WTC11 (cell line): ENCODE measurements around the gene KITLG. TPM values are rescaled to one million over a fixed set of nuclear protein-coding genes. Genes with fewer than 3 reads are reported as not detected.

ENCODE experiments used
- ATAC-seq: fragments of 200-7000 bp; cut with Tn5 transposase; 2 replicates; pipeline ENCODE4 v1.10.0; 2021; ENCODE audit warnings: mild to moderate bottlenecking, moderate library complexity
- CTCF ChIA-PET: fragments of 300-600 bp; sonication (Branson Sonifier 250); formaldehyde crosslinking; loops from one replicate; lab custom pipeline; 2021; ENCODE audit warnings: antibody characterized with exemption; lab: Charles Lee
- POLR2A ChIA-PET: fragments of 350-600 bp; sonication (Branson Sonifier 250); formaldehyde crosslinking; loops from one replicate; lab custom pipeline; 2021; ENCODE audit warnings: antibody characterized with exemption; lab: Charles Lee
- DNase-seq: peaks from one replicate; pipeline ENCODE4 v3.0.0; 2021; ENCODE audit warnings: low spot score
- H3K27ac Mint-ChIP-seq: 2 replicates; pipeline ENCODE4 v1.8.0; 2021; ENCODE audit warnings: mixed read lengths
- H3K27me3 Mint-ChIP-seq: 2 replicates; pipeline ENCODE4 v1.8.0; 2021; ENCODE audit warnings: low read depth, mild to moderate bottlenecking, moderate library complexity, mixed read lengths
- H3K36me3 Mint-ChIP-seq: 2 replicates; pipeline ENCODE4 v1.8.0; 2021; ENCODE audit warnings: mixed read lengths
- H3K4me1 Mint-ChIP-seq: 2 replicates; pipeline ENCODE4 v1.8.0; 2022; ENCODE audit warnings: mixed read lengths
- H3K4me3 Mint-ChIP-seq: 2 replicates; pipeline ENCODE4 v1.8.0; 2021; ENCODE audit warnings: mild to moderate bottlenecking, moderate library complexity, mixed read lengths
- H3K9me3 Mint-ChIP-seq: 2 replicates; pipeline ENCODE4 v1.8.0; 2021; ENCODE audit warnings: mixed read lengths
- ATF1 ChIP-seq: sonication (generic); formaldehyde crosslinking; IDR thresholded peaks from 2 replicates; pipeline ENCODE4 v1.8.1; 2023; ENCODE audit warnings: mild to moderate bottlenecking, moderate library complexity, missing genetic modification reagents
- ETV6 ChIP-seq: sonication (generic); formaldehyde crosslinking; IDR thresholded peaks from 2 replicates; pipeline ENCODE4 v1.8.1; 2022; ENCODE audit warnings: mild to moderate bottlenecking, missing genetic modification reagents
- FOXJ3 ChIP-seq: sonication (generic); formaldehyde crosslinking; IDR thresholded peaks from 2 replicates; pipeline ENCODE4 v1.9.0; 2021; ENCODE audit warnings: missing genetic modification reagents, mild to moderate bottlenecking, borderline replicate concordance
- FOXK1 ChIP-seq: sonication (generic); formaldehyde crosslinking; IDR thresholded peaks from 2 replicates; pipeline ENCODE4 v1.8.0; 2022; ENCODE audit warnings: mild to moderate bottlenecking, moderate library complexity, missing genetic modification reagents
- GTF2I ChIP-seq: fragments of 250-450 bp; sonication (Bioruptor Pico); conservative IDR thresholded peaks from 2 replicates; pipeline ENCODE4 v1.4.0; 2021; ENCODE audit warnings: mild to moderate bottlenecking
- JUN ChIP-seq: sonication (generic); formaldehyde crosslinking; IDR thresholded peaks from 2 replicates; pipeline ENCODE4 v1.8.0; 2023; ENCODE audit warnings: mild to moderate bottlenecking, missing genetic modification reagents
- KAT7 ChIP-seq: sonication (generic); formaldehyde crosslinking; IDR thresholded peaks from 2 replicates; pipeline ENCODE4 v1.8.1; 2023; ENCODE audit warnings: missing genetic modification reagents, mild to moderate bottlenecking, borderline replicate concordance
- MYBL2 ChIP-seq: sonication (generic); formaldehyde crosslinking; IDR thresholded peaks from 2 replicates; pipeline ENCODE4 v1.8.1; 2023; ENCODE audit warnings: mild to moderate bottlenecking, moderate library complexity, missing genetic modification reagents
- NR1H2 ChIP-seq: sonication (generic); formaldehyde crosslinking; IDR thresholded peaks from 2 replicates; pipeline ENCODE4 v1.9.0; 2021; ENCODE audit warnings: mild to moderate bottlenecking, moderate library complexity, missing genetic modification reagents
- PRRX2 ChIP-seq: fragments of 250-450 bp; sonication (Bioruptor Pico); IDR thresholded peaks from 2 replicates; pipeline ENCODE4 v1.8.0; 2021; ENCODE audit warnings: mild to moderate bottlenecking
- RORB ChIP-seq: fragments of 250-450 bp; sonication (Bioruptor Pico); IDR thresholded peaks from 2 replicates; pipeline ENCODE4 v1.9.0; 2021; ENCODE audit warnings: mild to moderate bottlenecking
- SOX15 ChIP-seq: fragments of 250-450 bp; sonication (Bioruptor Pico); IDR thresholded peaks from 2 replicates; pipeline ENCODE4 v1.9.0; 2021; ENCODE audit warnings: mild to moderate bottlenecking
- ZNF138 ChIP-seq: sonication (generic); formaldehyde crosslinking; conservative IDR thresholded peaks from 2 replicates; pipeline ENCODE4 v1.8.1; 2022; ENCODE audit warnings: mild to moderate bottlenecking, moderate library complexity, missing genetic modification reagents
- ZNF317 ChIP-seq: sonication (generic); formaldehyde crosslinking; IDR thresholded peaks from 2 replicates; pipeline ENCODE4 v1.8.1; 2023; ENCODE audit warnings: low read depth, mild to moderate bottlenecking, moderate library complexity, missing genetic modification reagents, borderline replicate concordance
- ZNF423 ChIP-seq: fragments of 250-450 bp; sonication (Bioruptor Pico); IDR thresholded peaks from 2 replicates; pipeline ENCODE4 v2.1.2; 2022; ENCODE audit warnings: mild to moderate bottlenecking, moderate library complexity
- total RNA-seq: library from RNA; stranded (reverse); gene quantifications from 3 replicates; pipeline ENCODE4 v1.2.3, GENCODE V29; 2021
- TF ChIP-seq, protein P1 (sequence below): sonication (generic); formaldehyde crosslinking; IDR thresholded peaks from 2 replicates; pipeline ENCODE4 v1.8.1; 2022; ENCODE audit warnings: low read depth, missing genetic modification reagents, borderline replicate concordance
- TF ChIP-seq, protein P2 (sequence below): sonication (generic); formaldehyde crosslinking; IDR thresholded peaks from 2 replicates; pipeline ENCODE4 v1.8.0; 2023; ENCODE audit warnings: missing genetic modification reagents
- TF ChIP-seq, protein P3 (sequence below): sonication (generic); formaldehyde crosslinking; IDR thresholded peaks from 2 replicates; pipeline ENCODE4 v1.8.1; 2023; ENCODE audit warnings: mild to moderate bottlenecking, missing genetic modification reagents
- TF ChIP-seq, protein P4 (sequence below): sonication (generic); formaldehyde crosslinking; IDR thresholded peaks from 2 replicates; pipeline ENCODE4 v1.8.0; 2022; ENCODE audit warnings: mild to moderate bottlenecking, missing genetic modification reagents
- TF ChIP-seq, protein P5 (sequence below): fragments of 250-450 bp; sonication (Bioruptor Pico); IDR thresholded peaks from 2 replicates; pipeline ENCODE4 v1.8.0; 2021; ENCODE audit warnings: mild to moderate bottlenecking
- TF ChIP-seq, protein P6 (sequence below): sonication (generic); formaldehyde crosslinking; IDR thresholded peaks from 2 replicates; pipeline ENCODE4 v1.8.1; 2022; ENCODE audit warnings: mild to moderate bottlenecking, moderate library complexity, missing genetic modification reagents
- TF ChIP-seq, protein P7 (sequence below): sonication (generic); formaldehyde crosslinking; IDR thresholded peaks from 2 replicates; pipeline ENCODE4 v1.8.0; 2022; ENCODE audit warnings: missing genetic modification reagents

The KITLG gene
- total RNA-seq, 1 experiment from 2014 or later: 12.5 TPM

DNA sequence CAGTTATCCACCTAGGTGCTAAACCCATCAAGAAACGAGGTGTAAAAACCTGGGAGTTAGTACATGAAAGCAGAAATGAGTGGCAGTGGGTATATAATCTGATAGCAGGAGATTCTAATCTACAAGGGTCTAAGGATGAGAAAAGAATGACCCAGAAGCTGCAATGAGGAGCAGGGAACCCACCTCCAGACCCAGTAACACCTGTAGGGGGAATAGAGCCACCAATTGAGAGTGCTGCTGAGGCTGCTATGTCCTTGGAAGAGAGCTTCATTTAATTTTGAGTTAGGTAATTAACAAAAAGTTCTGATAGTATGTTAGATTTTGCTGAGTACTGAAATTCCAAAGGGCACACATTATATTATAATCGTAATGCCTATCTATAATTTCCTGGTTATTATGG lies 89.8 kb downstream of the KITLG start (continued):
- TF ChIP-seq, protein P1, sequence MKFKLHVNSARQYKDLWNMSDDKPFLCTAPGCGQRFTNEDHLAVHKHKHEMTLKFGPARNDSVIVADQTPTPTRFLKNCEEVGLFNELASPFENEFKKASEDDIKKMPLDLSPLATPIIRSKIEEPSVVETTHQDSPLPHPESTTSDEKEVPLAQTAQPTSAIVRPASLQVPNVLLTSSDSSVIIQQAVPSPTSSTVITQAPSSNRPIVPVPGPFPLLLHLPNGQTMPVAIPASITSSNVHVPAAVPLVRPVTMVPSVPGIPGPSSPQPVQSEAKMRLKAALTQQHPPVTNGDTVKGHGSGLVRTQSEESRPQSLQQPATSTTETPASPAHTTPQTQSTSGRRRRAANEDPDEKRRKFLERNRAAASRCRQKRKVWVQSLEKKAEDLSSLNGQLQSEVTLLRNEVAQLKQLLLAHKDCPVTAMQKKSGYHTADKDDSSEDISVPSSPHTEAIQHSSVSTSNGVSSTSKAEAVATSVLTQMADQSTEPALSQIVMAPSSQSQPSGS (CRISPR knock-in tag): no peak
- TF ChIP-seq ZNF138: no peak

DNA sequence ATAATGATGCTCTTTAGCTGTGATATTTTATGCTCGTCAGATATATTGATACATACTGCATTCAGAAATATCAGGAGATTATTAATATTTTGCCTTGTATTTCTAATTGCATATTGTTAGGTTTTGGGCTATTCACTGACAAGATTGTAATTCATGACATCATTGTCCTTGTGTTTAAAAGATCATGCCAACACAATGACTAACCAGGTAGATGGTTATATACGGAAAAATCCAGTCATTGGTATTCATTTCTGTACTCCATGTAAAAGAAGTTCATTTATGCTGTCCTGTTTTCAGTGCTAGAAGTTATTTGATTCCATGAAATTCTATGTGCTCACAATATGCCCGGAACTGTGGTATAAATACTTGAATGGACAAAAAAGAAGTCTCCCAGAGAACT lies 107.5 kb downstream of the KITLG start:
- TF ChIP-seq, protein P2, sequence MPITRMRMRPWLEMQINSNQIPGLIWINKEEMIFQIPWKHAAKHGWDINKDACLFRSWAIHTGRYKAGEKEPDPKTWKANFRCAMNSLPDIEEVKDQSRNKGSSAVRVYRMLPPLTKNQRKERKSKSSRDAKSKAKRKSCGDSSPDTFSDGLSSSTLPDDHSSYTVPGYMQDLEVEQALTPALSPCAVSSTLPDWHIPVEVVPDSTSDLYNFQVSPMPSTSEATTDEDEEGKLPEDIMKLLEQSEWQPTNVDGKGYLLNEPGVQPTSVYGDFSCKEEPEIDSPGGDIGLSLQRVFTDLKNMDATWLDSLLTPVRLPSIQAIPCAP: no peak
- no peak for TF ChIP-seq GTF2I (CRISPR knock-in tag)
- TF ChIP-seq, protein P3, sequence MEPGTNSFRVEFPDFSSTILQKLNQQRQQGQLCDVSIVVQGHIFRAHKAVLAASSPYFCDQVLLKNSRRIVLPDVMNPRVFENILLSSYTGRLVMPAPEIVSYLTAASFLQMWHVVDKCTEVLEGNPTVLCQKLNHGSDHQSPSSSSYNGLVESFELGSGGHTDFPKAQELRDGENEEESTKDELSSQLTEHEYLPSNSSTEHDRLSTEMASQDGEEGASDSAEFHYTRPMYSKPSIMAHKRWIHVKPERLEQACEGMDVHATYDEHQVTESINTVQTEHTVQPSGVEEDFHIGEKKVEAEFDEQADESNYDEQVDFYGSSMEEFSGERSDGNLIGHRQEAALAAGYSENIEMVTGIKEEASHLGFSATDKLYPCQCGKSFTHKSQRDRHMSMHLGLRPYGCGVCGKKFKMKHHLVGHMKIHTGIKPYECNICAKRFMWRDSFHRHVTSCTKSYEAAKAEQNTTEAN (CRISPR knock-in tag): no peak
- no peak for TF ChIP-seq KAT7 (CRISPR knock-in tag)
- TF ChIP-seq RORB (CRISPR knock-in tag): no peak
- TF ChIP-seq, protein P4, sequence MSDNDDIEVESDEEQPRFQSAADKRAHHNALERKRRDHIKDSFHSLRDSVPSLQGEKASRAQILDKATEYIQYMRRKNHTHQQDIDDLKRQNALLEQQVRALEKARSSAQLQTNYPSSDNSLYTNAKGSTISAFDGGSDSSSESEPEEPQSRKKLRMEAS (CRISPR knock-in tag): no peak
- TF ChIP-seq FOXK1 (CRISPR knock-in tag): no peak
- TF ChIP-seq ATF1 (CRISPR knock-in tag): no peak
- no peak for TF ChIP-seq FOXJ3 (CRISPR knock-in tag)
- TF ChIP-seq, protein P5, sequence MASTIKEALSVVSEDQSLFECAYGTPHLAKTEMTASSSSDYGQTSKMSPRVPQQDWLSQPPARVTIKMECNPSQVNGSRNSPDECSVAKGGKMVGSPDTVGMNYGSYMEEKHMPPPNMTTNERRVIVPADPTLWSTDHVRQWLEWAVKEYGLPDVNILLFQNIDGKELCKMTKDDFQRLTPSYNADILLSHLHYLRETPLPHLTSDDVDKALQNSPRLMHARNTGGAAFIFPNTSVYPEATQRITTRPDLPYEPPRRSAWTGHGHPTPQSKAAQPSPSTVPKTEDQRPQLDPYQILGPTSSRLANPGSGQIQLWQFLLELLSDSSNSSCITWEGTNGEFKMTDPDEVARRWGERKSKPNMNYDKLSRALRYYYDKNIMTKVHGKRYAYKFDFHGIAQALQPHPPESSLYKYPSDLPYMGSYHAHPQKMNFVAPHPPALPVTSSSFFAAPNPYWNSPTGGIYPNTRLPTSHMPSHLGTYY (CRISPR knock-in tag): no peak
- TF ChIP-seq JUN (CRISPR knock-in tag): no peak
- TF ChIP-seq ZNF317 (CRISPR knock-in tag): no peak
- no peak for TF ChIP-seq NR1H2 (CRISPR knock-in tag)
- TF ChIP-seq SOX15: no peak
- TF ChIP-seq, protein P6, sequence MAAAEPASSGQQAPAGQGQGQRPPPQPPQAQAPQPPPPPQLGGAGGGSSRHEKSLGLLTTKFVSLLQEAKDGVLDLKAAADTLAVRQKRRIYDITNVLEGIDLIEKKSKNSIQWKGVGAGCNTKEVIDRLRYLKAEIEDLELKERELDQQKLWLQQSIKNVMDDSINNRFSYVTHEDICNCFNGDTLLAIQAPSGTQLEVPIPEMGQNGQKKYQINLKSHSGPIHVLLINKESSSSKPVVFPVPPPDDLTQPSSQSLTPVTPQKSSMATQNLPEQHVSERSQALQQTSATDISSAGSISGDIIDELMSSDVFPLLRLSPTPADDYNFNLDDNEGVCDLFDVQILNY (CRISPR knock-in tag): no peak
- TF ChIP-seq PRRX2 (CRISPR knock-in tag): no peak
- TF ChIP-seq, protein P7, sequence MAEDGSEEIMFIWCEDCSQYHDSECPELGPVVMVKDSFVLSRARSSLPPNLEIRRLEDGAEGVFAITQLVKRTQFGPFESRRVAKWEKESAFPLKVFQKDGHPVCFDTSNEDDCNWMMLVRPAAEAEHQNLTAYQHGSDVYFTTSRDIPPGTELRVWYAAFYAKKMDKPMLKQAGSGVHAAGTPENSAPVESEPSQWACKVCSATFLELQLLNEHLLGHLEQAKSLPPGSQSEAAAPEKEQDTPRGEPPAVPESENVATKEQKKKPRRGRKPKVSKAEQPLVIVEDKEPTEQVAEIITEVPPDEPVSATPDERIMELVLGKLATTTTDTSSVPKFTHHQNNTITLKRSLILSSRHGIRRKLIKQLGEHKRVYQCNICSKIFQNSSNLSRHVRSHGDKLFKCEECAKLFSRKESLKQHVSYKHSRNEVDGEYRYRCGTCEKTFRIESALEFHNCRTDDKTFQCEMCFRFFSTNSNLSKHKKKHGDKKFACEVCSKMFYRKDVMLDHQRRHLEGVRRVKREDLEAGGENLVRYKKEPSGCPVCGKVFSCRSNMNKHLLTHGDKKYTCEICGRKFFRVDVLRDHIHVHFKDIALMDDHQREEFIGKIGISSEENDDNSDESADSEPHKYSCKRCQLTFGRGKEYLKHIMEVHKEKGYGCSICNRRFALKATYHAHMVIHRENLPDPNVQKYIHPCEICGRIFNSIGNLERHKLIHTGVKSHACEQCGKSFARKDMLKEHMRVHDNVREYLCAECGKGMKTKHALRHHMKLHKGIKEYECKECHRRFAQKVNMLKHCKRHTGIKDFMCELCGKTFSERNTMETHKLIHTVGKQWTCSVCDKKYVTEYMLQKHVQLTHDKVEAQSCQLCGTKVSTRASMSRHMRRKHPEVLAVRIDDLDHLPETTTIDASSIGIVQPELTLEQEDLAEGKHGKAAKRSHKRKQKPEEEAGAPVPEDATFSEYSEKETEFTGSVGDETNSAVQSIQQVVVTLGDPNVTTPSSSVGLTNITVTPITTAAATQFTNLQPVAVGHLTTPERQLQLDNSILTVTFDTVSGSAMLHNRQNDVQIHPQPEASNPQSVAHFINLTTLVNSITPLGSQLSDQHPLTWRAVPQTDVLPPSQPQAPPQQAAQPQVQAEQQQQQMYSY (CRISPR knock-in tag): no peak
- no peak for TF ChIP-seq MYBL2 (CRISPR knock-in tag)
- no peak for TF ChIP-seq ZNF423 (CRISPR knock-in tag)
- no peak for TF ChIP-seq ETV6 (CRISPR knock-in tag)
- Mint-ChIP-seq H3K36me3 (peaks cover 12% of the 10 kb centered on the region), H3K9me3 (peaks cover 29% of the 10 kb centered on the region), H3K27me3 (no peaks in the 10 kb centered on the region), H3K27ac (no peak overlapping the region), H3K4me1 (peaks cover 14% of the 10 kb centered on the region), H3K4me3 (no peak overlapping the region)
- DNase-seq: no peak
- ATAC-seq: no peak
- ChIA-PET CTCF (interaction anchor here (1.7 kb wide), 1 partner anchor 107 kb away, joined by 4 read pairs; the partner anchor contains the start of gene KITLG), POLR2A (no interaction called here)
